ENCODE results near the gene CCDC146.
"Not testable (repeated sequence)": the region's sequence is repeated elsewhere in the genome, so short reads cannot be mapped to it uniquely, and the experiment has no call there.

Gene CCDC146

GRCh38 chr7:77327067-77327931, 204.9 kb downstream of the CCDC146 start:
- no peak overlapping the region for H3K4me3 ChIP-seq (ENCODE audit: low read length)
- no peak for TF ChIP-seq CTCF (IDR thresholded peaks at IDR 0.05; ENCODE audit: insufficient read depth, low read depth, low read length, missing control alignments)
- peak; percentile 87 for DNase-seq (ENCODE audit: low read depth)

GRCh38 chr7:77327932-77328628, 205.7 kb downstream of the CCDC146 start:
- TF ChIP-seq CTCF (IDR thresholded peaks at IDR 0.05; ENCODE audit: insufficient read depth, low read depth, low read length, missing control alignments): no peak
- no peak overlapping the region for H3K4me3 ChIP-seq (ENCODE audit: low read length)
- no peak for DNase-seq (ENCODE audit: low read depth)

- H3K4me3 ChIP-seq (ENCODE audit: low read length): no peak overlapping the region
- no peak for TF ChIP-seq CTCF (IDR thresholded peaks at IDR 0.05; ENCODE audit: insufficient read depth, low read depth, low read length, missing control alignments)
- no peak for DNase-seq (ENCODE audit: low read depth)
These were observed 206.3 kb downstream of the CCDC146 start for GRCh38 chr7:77328669-77329068.

- H3K4me3 ChIP-seq (ENCODE audit: low read length): no peak overlapping the region
- TF ChIP-seq CTCF (IDR thresholded peaks at IDR 0.05; ENCODE audit: insufficient read depth, low read depth, low read length, missing control alignments): no peak
- DNase-seq (ENCODE audit: low read depth): no peak
These were observed 207.2 kb downstream of the CCDC146 start for GRCh38 chr7:77329466-77330168.

- DNase-seq (ENCODE audit: low read depth): peak; percentile 51
- TF ChIP-seq CTCF (IDR thresholded peaks at IDR 0.05; ENCODE audit: insufficient read depth, low read depth, low read length, missing control alignments): no peak
- no peak overlapping the region for H3K4me3 ChIP-seq (ENCODE audit: low read length)
These were observed 207.9 kb downstream of the CCDC146 start for GRCh38 chr7:77330169-77330882.

- DNase-seq (ENCODE audit: low read depth): peak; percentile 87
- no peak overlapping the region for H3K4me3 ChIP-seq (ENCODE audit: low read length)
- TF ChIP-seq CTCF (IDR thresholded peaks at IDR 0.05; ENCODE audit: insufficient read depth, low read depth, low read length, missing control alignments): peak; percentile 65
These were observed 209.7 kb downstream of the CCDC146 start for GRCh38 chr7:77331938-77332695.

GRCh38 chr7:77334039-77334438, 211.6 kb downstream of the CCDC146 start:
- H3K4me3 ChIP-seq (ENCODE audit: low read length); DNase-seq (ENCODE audit: low read depth): not testable (repeated sequence)

All from epithelial cell of esophagus (primary cell).